Measurements from ENCODE around the gene ZNF618.

DNA sequence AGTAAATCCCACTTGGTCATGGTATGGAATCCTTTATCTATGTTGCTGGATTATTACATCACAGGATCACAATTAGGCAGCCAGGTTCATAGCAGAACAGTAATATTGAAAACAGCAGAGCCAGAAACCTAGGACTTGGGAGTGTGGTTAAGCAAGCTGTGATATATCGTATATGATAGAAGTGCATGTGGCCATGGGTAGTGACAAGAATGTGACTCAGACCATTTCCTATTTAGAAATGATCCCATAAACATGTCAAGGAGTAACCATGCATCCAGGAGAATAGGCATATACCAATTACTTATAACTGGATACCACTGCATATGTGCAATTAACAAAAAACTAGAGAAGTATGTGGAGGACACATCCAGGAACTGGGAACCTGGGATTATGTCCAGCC is 170.8 kb downstream of the ZNF618 start:
- TF ChIP-seq, protein P1, sequence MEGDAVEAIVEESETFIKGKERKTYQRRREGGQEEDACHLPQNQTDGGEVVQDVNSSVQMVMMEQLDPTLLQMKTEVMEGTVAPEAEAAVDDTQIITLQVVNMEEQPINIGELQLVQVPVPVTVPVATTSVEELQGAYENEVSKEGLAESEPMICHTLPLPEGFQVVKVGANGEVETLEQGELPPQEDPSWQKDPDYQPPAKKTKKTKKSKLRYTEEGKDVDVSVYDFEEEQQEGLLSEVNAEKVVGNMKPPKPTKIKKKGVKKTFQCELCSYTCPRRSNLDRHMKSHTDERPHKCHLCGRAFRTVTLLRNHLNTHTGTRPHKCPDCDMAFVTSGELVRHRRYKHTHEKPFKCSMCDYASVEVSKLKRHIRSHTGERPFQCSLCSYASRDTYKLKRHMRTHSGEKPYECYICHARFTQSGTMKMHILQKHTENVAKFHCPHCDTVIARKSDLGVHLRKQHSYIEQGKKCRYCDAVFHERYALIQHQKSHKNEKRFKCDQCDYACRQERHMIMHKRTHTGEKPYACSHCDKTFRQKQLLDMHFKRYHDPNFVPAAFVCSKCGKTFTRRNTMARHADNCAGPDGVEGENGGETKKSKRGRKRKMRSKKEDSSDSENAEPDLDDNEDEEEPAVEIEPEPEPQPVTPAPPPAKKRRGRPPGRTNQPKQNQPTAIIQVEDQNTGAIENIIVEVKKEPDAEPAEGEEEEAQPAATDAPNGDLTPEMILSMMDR (IDR thresholded peaks at IDR 0.05; ENCODE audit: low read depth, low read length, poor library complexity, severe bottlenecking), result no peak
- TF ChIP-seq EZH2phosphoT487 (IDR thresholded peaks at IDR 0.05; ENCODE audit: borderline replicate concordance, low read length), result no peak
